Body of pancreas (tissue), 4 donors: Measurements from ENCODE around the gene TPP1. TPM values are rescaled to one million over a fixed set of nuclear protein-coding genes. Genes with fewer than 3 reads are reported as not detected.

Experiments
- ATAC-seq: fragments of 150-250 bp; one replicate; pipeline ENCODE4 v1.9.1; 2016
- DNase-seq, 4 donors: peaks; one replicate each; pipeline ENCODE4 v3.0.0-alpha.2; 2019
- H3K27ac ChIP-seq, 4 donors: fragments of 200-600 bp; sonication (generic); 1 replicate in 3 of 4; 2 replicates in 1 of 4; pipeline versions ENCODE4 v1.5.1 to v1.6.1; 2016 to 2019; ENCODE audit warnings: mild to moderate bottlenecking in 1 of 4, mixed read lengths in 1 of 4, moderate library complexity in 1 of 4
- H3K27me3 ChIP-seq, 2 donors: fragments of 200-600 bp; sonication (generic); one replicate each; pipeline ENCODE4 v1.6.0; 2016; ENCODE audit warnings: mild to moderate bottlenecking in 1 of 2
- H3K36me3 ChIP-seq, 2 donors: fragments of 200-600 bp; sonication (generic); replicated peaks in 1 of 2; 2 replicates each; pipeline ENCODE4 v1.5.1; 2016; ENCODE audit warnings: low read depth in 2 of 2; ENCODE audit not compliant: insufficient read depth in 1 of 2
- H3K4me1 ChIP-seq: fragments of 200-600 bp; sonication (generic); one replicate; pipeline ENCODE4 v1.6.0; 2016
- H3K4me3 ChIP-seq, 2 donors: fragments of 200-600 bp; sonication (generic); 1 replicate in 1 of 2; 2 replicates in 1 of 2; pipeline ENCODE4 v1.5.1; 2016 to 2019
- H3K9me3 ChIP-seq, 3 donors: fragments of 200-600 bp; sonication (generic); 1 replicate in 2 of 3; 2 replicates in 1 of 3; pipeline ENCODE4 v1.5.1; 2016
- CTCF ChIP-seq, 7 experiments: fragments of 450-650 bp in 4 of 7; fragments of 200-600 bp in 3 of 7; sonication (generic) in 3 of 7; IDR thresholded peaks; one replicate each; pipeline ENCODE4 v1.5.1; 2016 to 2019; ENCODE audit warnings: antibody characterized with exemption in 7 of 7
- POLR2A ChIP-seq, 3 donors: fragments of 450-650 bp; IDR thresholded peaks; one replicate each; pipeline ENCODE4 v1.6.1; 2016; ENCODE audit warnings: antibody characterized with exemption in 3 of 3, mild to moderate bottlenecking in 2 of 3
- WGBS, 2 donors: methylation state at CpG; one replicate each; pipeline ENCODE4 v1.1.5; 2017; 5-methylcytosine and 5-hydroxymethylcytosine counted together
- intact Hi-C: fragments of 100-400 bp; cut with DNase I; formaldehyde crosslinking; loops from one replicate; pipeline ENCODE4 v1.15.1; 2023
- total RNA-seq, 2 donors: library from RNA; depleted of rRNA; stranded (reverse); fragments of >200 nt; gene quantifications; one replicate each; pipeline ENCODE4 v1.1.0, GENCODE V29; 2016

TPP1 gene
- total RNA-seq, 2 donors from 2014 or later: 20.8 TPM

GRCh38 chr11:6586434-6587359, 32.5 kb downstream of the TPP1 start:
- ATAC-seq: no peak
- intact Hi-C loops: no loop called here
- TF ChIP-seq POLR2A (IDR thresholded peaks at IDR 0.05): no peak
- no peak for TF ChIP-seq CTCF (IDR thresholded peaks at IDR 0.05)

GRCh38 chr11:6584528-6584927, 34.7 kb downstream of the TPP1 start:
- TF ChIP-seq POLR2A (IDR thresholded peaks at IDR 0.05) (no peak), CTCF (IDR thresholded peaks at IDR 0.05) (no peak)
- no peak overlapping the region for H3K4me3 ChIP-seq
- ATAC-seq: no peak
- no peaks in the 10 kb centered on the region for H3K9me3 ChIP-seq
- intact Hi-C loops: no loop called here
- H3K4me1 ChIP-seq: peaks cover 10% of the 10 kb centered on the region
- WGBS, 2 donors: 93 to 96% methylated on average over 4 of the region's 4 CpGs
- H3K27ac ChIP-seq: no peak overlapping the region
- H3K27me3 ChIP-seq: no peaks in the 10 kb centered on the region
- no peak for DNase-seq
- no peaks in the 10 kb centered on the region for H3K36me3 ChIP-seq

More at GRCh38 chr11:6586434-6587359, 32.5 kb downstream of the TPP1 start:
- no peak overlapping the region for H3K27ac ChIP-seq
- WGBS, 2 donors: 94 to 95% methylated on average over 16 to 23 of the region's 25 CpGs
- H3K9me3 ChIP-seq: no peaks in the 10 kb centered on the region
- no peaks in the 10 kb centered on the region for H3K36me3 ChIP-seq
- DNase-seq: no peak
- H3K4me3 ChIP-seq: no peak overlapping the region
- no peaks in the 10 kb centered on the region for H3K27me3 ChIP-seq
- H3K4me1 ChIP-seq: peaks cover 10% of the 10 kb centered on the region

GRCh38 chr11:6583584-6583983, 35.6 kb downstream of the TPP1 start:
- 96 to 100% methylated on average over 1 of the region's 1 CpG for whole genome bisulfite sequencing, 2 donors
- H3K27ac ChIP-seq: no peak overlapping the region
- ATAC-seq: no peak
- DNase-seq: no peak
- intact Hi-C loops: no loop called here
- no peaks in the 10 kb centered on the region for H3K9me3 ChIP-seq
- no peaks in the 10 kb centered on the region for H3K36me3 ChIP-seq
- H3K4me3 ChIP-seq: no peak overlapping the region
- TF ChIP-seq POLR2A (IDR thresholded peaks at IDR 0.05) (no peak), CTCF (IDR thresholded peaks at IDR 0.05) (no peak)
- H3K27me3 ChIP-seq: no peaks in the 10 kb centered on the region
- H3K4me1 ChIP-seq: peaks cover 10% of the 10 kb centered on the region

- DNase-seq: no peak
- Histone ChIP-seq H3K4me1 (no peaks in the 10 kb centered on the region), H3K27ac (no peak overlapping the region), H3K9me3 (no peaks in the 10 kb centered on the region), H3K27me3 (no peaks in the 10 kb centered on the region), H3K4me3 (no peak overlapping the region), H3K36me3 (no peaks in the 10 kb centered on the region)
- ATAC-seq: no peak
- 80 to 86% methylated on average over 2 of the region's 2 CpGs for WGBS, 2 donors
- no peak for TF ChIP-seq CTCF (IDR thresholded peaks at IDR 0.05)
- TF ChIP-seq POLR2A (IDR thresholded peaks at IDR 0.05): no peak
- intact Hi-C loops: no loop called here
Observed at GRCh38 chr11:6579681-6580080, 39.5 kb downstream of the TPP1 start.

GRCh38 chr11:6578134-6578533, 41.1 kb downstream of the TPP1 start:
- H3K36me3 ChIP-seq: no peaks in the 10 kb centered on the region
- intact Hi-C loops: no loop called here
- DNase-seq (no peak), ATAC-seq (no peak)
- no peaks in the 10 kb centered on the region for H3K27me3 ChIP-seq
- no peaks in the 10 kb centered on the region for H3K4me1 ChIP-seq
- H3K27ac ChIP-seq: no peak overlapping the region
- H3K9me3 ChIP-seq: no peaks in the 10 kb centered on the region
- 87 to 90% methylated on average over 1 of the region's 1 CpG for WGBS, 2 donors
- TF ChIP-seq POLR2A (IDR thresholded peaks at IDR 0.05) (no peak), CTCF (IDR thresholded peaks at IDR 0.05) (no peak)
- no peak overlapping the region for H3K4me3 ChIP-seq
